ENCODE data around the gene NGDN.

The NGDN gene

GRCh38 chr14:23439107-23439835, 30.2 kb upstream of the NGDN start:
- POLR2A ChIA-PET = no interaction called here
- Histone ChIP-seq H3K36me3 (ENCODE audit: control insufficient read depth in 4 of 4, insufficient read depth in 4 of 4, low read length in 3 of 4) (no peaks in the 10 kb centered on the region), H3K4me3 (ENCODE audit: control insufficient read depth in 1 of 7, extremely low read depth in 1 of 7, insufficient read depth in 4 of 7, low read depth in 2 of 7, low read length in 6 of 7) (no peak overlapping the region), H3K27ac (ENCODE audit: insufficient read depth in 1 of 2, low read depth in 1 of 2, low read length in 2 of 2, poor library complexity in 1 of 2, severe bottlenecking in 2 of 2) (no peak overlapping the region), H3K9me3 (ENCODE audit: control extremely low read depth in 1 of 5, control insufficient read depth in 4 of 5, insufficient read depth in 2 of 5, low read depth in 1 of 5, low read length in 4 of 5) (no peaks in the 10 kb centered on the region), H3K27me3 (replicated peaks in 2 of 5; ENCODE audit: control insufficient read depth in 4 of 5, insufficient read depth in 5 of 5, low read length in 4 of 5) (peaks cover 0 to under 1% (median 0%) of the 10 kb centered on the region in 5 experiments), H3K4me1 (ENCODE audit: control extremely low read depth in 1 of 4, control insufficient read depth in 4 of 4, insufficient read depth in 4 of 4, low read length in 3 of 4) (peaks cover 0 to 5% (median 1%) of the 10 kb centered on the region in 4 experiments)
- 95% methylated on average over 6 of the region's 6 CpGs for WGBS (ENCODE audit: insufficient coverage)
- no peak for DNase-seq
- CTCF ChIA-PET = interaction anchor here (1.4 kb wide), 1 partner anchor 8 kb away, joined by 3 read pairs; no protein-coding TSS in a partner anchor

GRCh38 chr14:23441076-23441475, 28.4 kb upstream of the NGDN start:
- POLR2A ChIA-PET = no interaction called here

GRCh38 chr14:23442721-23443356, 26.7 kb upstream of the NGDN start:
- Histone ChIP-seq H3K9me3 (ENCODE audit: control extremely low read depth in 1 of 5, control insufficient read depth in 4 of 5, insufficient read depth in 2 of 5, low read depth in 1 of 5, low read length in 4 of 5) (no peaks in the 10 kb centered on the region), H3K4me3 (ENCODE audit: control insufficient read depth in 1 of 7, extremely low read depth in 1 of 7, insufficient read depth in 4 of 7, low read depth in 2 of 7, low read length in 6 of 7) (no peak overlapping the region), H3K36me3 (ENCODE audit: control insufficient read depth in 4 of 4, insufficient read depth in 4 of 4, low read length in 3 of 4) (no peaks in the 10 kb centered on the region), H3K4me1 (ENCODE audit: control extremely low read depth in 1 of 4, control insufficient read depth in 4 of 4, insufficient read depth in 4 of 4, low read length in 3 of 4) (peaks cover 0 to 5% (median 1%) of the 10 kb centered on the region in 4 experiments), H3K27ac (ENCODE audit: insufficient read depth in 1 of 2, low read depth in 1 of 2, low read length in 2 of 2, poor library complexity in 1 of 2, severe bottlenecking in 2 of 2) (no peak overlapping the region), H3K27me3 (replicated peaks in 2 of 5; ENCODE audit: control insufficient read depth in 4 of 5, insufficient read depth in 5 of 5, low read length in 4 of 5) (peaks cover 0 to 7% (median 0%) of the 10 kb centered on the region in 5 experiments)
- ChIA-PET POLR2A (no interaction called here), CTCF (interaction anchor here (1.1 to 1.9 kb wide), 3 partner anchors 63 to 190 kb away, joined by 3 to 6 read pairs (median 3); no protein-coding TSS in a partner anchor)
- no peak for DNase-seq
- WGBS (ENCODE audit: insufficient coverage) = 98% methylated on average over 7 of the region's 9 CpGs

More at GRCh38 chr14:23441076-23441475, 28.4 kb upstream of the NGDN start:
- Histone ChIP-seq H3K4me3 (ENCODE audit: control insufficient read depth in 1 of 7, extremely low read depth in 1 of 7, insufficient read depth in 4 of 7, low read depth in 2 of 7, low read length in 6 of 7) (no peak overlapping the region), H3K36me3 (ENCODE audit: control insufficient read depth in 4 of 4, insufficient read depth in 4 of 4, low read length in 3 of 4) (no peaks in the 10 kb centered on the region), H3K27me3 (replicated peaks in 2 of 5; ENCODE audit: control insufficient read depth in 4 of 5, insufficient read depth in 5 of 5, low read length in 4 of 5) (peaks cover 0 to 4% (median 0%) of the 10 kb centered on the region in 5 experiments), H3K4me1 (ENCODE audit: control extremely low read depth in 1 of 4, control insufficient read depth in 4 of 4, insufficient read depth in 4 of 4, low read length in 3 of 4) (peaks cover 0 to 5% (median 1%) of the 10 kb centered on the region in 4 experiments), H3K9me3 (ENCODE audit: control extremely low read depth in 1 of 5, control insufficient read depth in 4 of 5, insufficient read depth in 2 of 5, low read depth in 1 of 5, low read length in 4 of 5) (no peaks in the 10 kb centered on the region), H3K27ac (ENCODE audit: insufficient read depth in 1 of 2, low read depth in 1 of 2, low read length in 2 of 2, poor library complexity in 1 of 2, severe bottlenecking in 2 of 2) (no peak overlapping the region)
- CTCF ChIA-PET = no interaction called here
- WGBS (ENCODE audit: insufficient coverage) = no CpG with 5 or more reads among the region's 1 CpG
- no peak for DNase-seq

GRCh38 chr14:23443411-23443812, 26.1 kb upstream of the NGDN start:
- no peaks in the 10 kb centered on the region for H3K9me3 ChIP-seq (ENCODE audit: control extremely low read depth in 1 of 5, control insufficient read depth in 4 of 5, insufficient read depth in 2 of 5, low read depth in 1 of 5, low read length in 4 of 5)
- WGBS (ENCODE audit: insufficient coverage) = 96% methylated on average over 9 of the region's 11 CpGs
- ChIA-PET CTCF (interaction anchor here (0.6 to 1.9 kb wide), 3 partner anchors 63 to 190 kb away, joined by 3 to 6 read pairs (median 3); no protein-coding TSS in a partner anchor), POLR2A (no interaction called here)
- H3K27me3 ChIP-seq (replicated peaks in 2 of 5; ENCODE audit: control insufficient read depth in 4 of 5, insufficient read depth in 5 of 5, low read length in 4 of 5) = peaks cover 0 to 7% (median 0%) of the 10 kb centered on the region in 5 experiments
- no peak overlapping the region for H3K27ac ChIP-seq (ENCODE audit: insufficient read depth in 1 of 2, low read depth in 1 of 2, low read length in 2 of 2, poor library complexity in 1 of 2, severe bottlenecking in 2 of 2)
- H3K4me3 ChIP-seq (ENCODE audit: control insufficient read depth in 1 of 7, extremely low read depth in 1 of 7, insufficient read depth in 4 of 7, low read depth in 2 of 7, low read length in 6 of 7) = no peak overlapping the region
- no peaks in the 10 kb centered on the region for H3K36me3 ChIP-seq (ENCODE audit: control insufficient read depth in 4 of 4, insufficient read depth in 4 of 4, low read length in 3 of 4)
- peaks cover 0 to 2% (median 0%) of the 10 kb centered on the region in 4 experiments for H3K4me1 ChIP-seq (ENCODE audit: control extremely low read depth in 1 of 4, control insufficient read depth in 4 of 4, insufficient read depth in 4 of 4, low read length in 3 of 4)
- DNase-seq = no peak

- no peaks in the 10 kb centered on the region for H3K4me1 ChIP-seq (ENCODE audit: control extremely low read depth in 1 of 4, control insufficient read depth in 4 of 4, insufficient read depth in 4 of 4, low read length in 3 of 4)
- H3K4me3 ChIP-seq (ENCODE audit: control insufficient read depth in 1 of 7, extremely low read depth in 1 of 7, insufficient read depth in 4 of 7, low read depth in 2 of 7, low read length in 6 of 7) = no peak overlapping the region
- no peaks in the 10 kb centered on the region for H3K36me3 ChIP-seq (ENCODE audit: control insufficient read depth in 4 of 4, insufficient read depth in 4 of 4, low read length in 3 of 4)
- 100% methylated on average over 4 of the region's 6 CpGs for WGBS (ENCODE audit: insufficient coverage)
- CTCF ChIA-PET = interaction anchor here (0.6 to 1.9 kb wide), 4 partner anchors 27 to 189 kb away, joined by 3 to 6 read pairs (median 3); no protein-coding TSS in a partner anchor
- DNase-seq = no peak
- POLR2A ChIA-PET = no interaction called here
- H3K27ac ChIP-seq (ENCODE audit: insufficient read depth in 1 of 2, low read depth in 1 of 2, low read length in 2 of 2, poor library complexity in 1 of 2, severe bottlenecking in 2 of 2) = no peak overlapping the region
- H3K27me3 ChIP-seq (replicated peaks in 2 of 5; ENCODE audit: control insufficient read depth in 4 of 5, insufficient read depth in 5 of 5, low read length in 4 of 5) = peaks cover 0 to 7% (median 0%) of the 10 kb centered on the region in 5 experiments
- no peaks in the 10 kb centered on the region for H3K9me3 ChIP-seq (ENCODE audit: control extremely low read depth in 1 of 5, control insufficient read depth in 4 of 5, insufficient read depth in 2 of 5, low read depth in 1 of 5, low read length in 4 of 5)
Measured at GRCh38 chr14:23443881-23444280, 25.6 kb upstream of the NGDN start.

- no peak for DNase-seq
- ChIA-PET POLR2A (no interaction called here), CTCF (interaction anchor here (1.4 kb wide), 1 partner anchor 28 kb away, joined by 3 read pairs; no protein-coding TSS in a partner anchor)
- H3K9me3 ChIP-seq (ENCODE audit: control extremely low read depth in 1 of 5, control insufficient read depth in 4 of 5, insufficient read depth in 2 of 5, low read depth in 1 of 5, low read length in 4 of 5) = no peaks in the 10 kb centered on the region
- no peak overlapping the region for H3K4me3 ChIP-seq (ENCODE audit: control insufficient read depth in 1 of 7, extremely low read depth in 1 of 7, insufficient read depth in 4 of 7, low read depth in 2 of 7, low read length in 6 of 7)
- no CpG with 5 or more reads among the region's 1 CpG for WGBS (ENCODE audit: insufficient coverage)
- no peaks in the 10 kb centered on the region for H3K4me1 ChIP-seq (ENCODE audit: control extremely low read depth in 1 of 4, control insufficient read depth in 4 of 4, insufficient read depth in 4 of 4, low read length in 3 of 4)
- H3K27ac ChIP-seq (ENCODE audit: insufficient read depth in 1 of 2, low read depth in 1 of 2, low read length in 2 of 2, poor library complexity in 1 of 2, severe bottlenecking in 2 of 2) = no peak overlapping the region
- no peaks in the 10 kb centered on the region for H3K36me3 ChIP-seq (ENCODE audit: control insufficient read depth in 4 of 4, insufficient read depth in 4 of 4, low read length in 3 of 4)
- peaks cover 0 to 7% (median 0%) of the 10 kb centered on the region in 5 experiments for H3K27me3 ChIP-seq (replicated peaks in 2 of 5; ENCODE audit: control insufficient read depth in 4 of 5, insufficient read depth in 5 of 5, low read length in 4 of 5)
Measured at GRCh38 chr14:23444314-23444713, 25.2 kb upstream of the NGDN start.

GRCh38 chr14:23445773-23446172, 23.7 kb upstream of the NGDN start:
- CTCF ChIA-PET = interaction anchor here (1.0 kb wide), 1 partner anchor 9 kb away, joined by 3 read pairs; no protein-coding TSS in a partner anchor
- H3K27ac ChIP-seq (ENCODE audit: insufficient read depth in 1 of 2, low read depth in 1 of 2, low read length in 2 of 2, poor library complexity in 1 of 2, severe bottlenecking in 2 of 2) = no peak overlapping the region
- POLR2A ChIA-PET = no interaction called here
- H3K4me1 ChIP-seq (ENCODE audit: control extremely low read depth in 1 of 4, control insufficient read depth in 4 of 4, insufficient read depth in 4 of 4, low read length in 3 of 4) = no peaks in the 10 kb centered on the region
- WGBS (ENCODE audit: insufficient coverage) = 86% methylated on average over 1 of the region's 4 CpGs
- H3K4me3 ChIP-seq (ENCODE audit: control insufficient read depth in 1 of 7, extremely low read depth in 1 of 7, insufficient read depth in 4 of 7, low read depth in 2 of 7, low read length in 6 of 7) = no peak overlapping the region
- no peak for DNase-seq
- H3K36me3 ChIP-seq (ENCODE audit: control insufficient read depth in 4 of 4, insufficient read depth in 4 of 4, low read length in 3 of 4) = no peaks in the 10 kb centered on the region
- H3K27me3 ChIP-seq (replicated peaks in 2 of 5; ENCODE audit: control insufficient read depth in 4 of 5, insufficient read depth in 5 of 5, low read length in 4 of 5) = peaks cover 0 to 7% (median 0%) of the 10 kb centered on the region in 5 experiments
- no peaks in the 10 kb centered on the region for H3K9me3 ChIP-seq (ENCODE audit: control extremely low read depth in 1 of 5, control insufficient read depth in 4 of 5, insufficient read depth in 2 of 5, low read depth in 1 of 5, low read length in 4 of 5)

Data from common myeloid progenitor, CD34-positive (primary cell).